BLaER1 treated with 17β-estradiol and CSF1 and Interleukin-3, amounts not matched to agents 10 nM and 100 nM (cell line): ENCODE results near the gene RITA1.

Experiments used
- H3K27ac ChIP-seq, 11 experiments: shearing (Covaris generic); formaldehyde crosslinking; 2 replicates each; pipeline ENCODE4 v1.8.1; 2022
- H3K27me3 ChIP-seq, 11 experiments: shearing (Covaris generic); formaldehyde crosslinking; 2 replicates each; pipeline ENCODE4 v1.8.1; 2022
- H3K36me3 ChIP-seq, 11 experiments: shearing (Covaris generic); formaldehyde crosslinking; 2 replicates each; pipeline ENCODE4 v1.8.1; 2022
- H3K4me1 ChIP-seq, 10 experiments: shearing (Covaris generic); formaldehyde crosslinking; 2 replicates each; pipeline ENCODE4 v1.8.1; 2022
- H3K4me2 ChIP-seq, 11 experiments: shearing (Covaris generic); formaldehyde crosslinking; 2 replicates each; pipeline ENCODE4 v1.8.1; 2022
- H3K4me3 ChIP-seq, 10 experiments: shearing (Covaris generic); formaldehyde crosslinking; 2 replicates each; pipeline ENCODE4 v1.8.1; 2022
- H3K9ac ChIP-seq, 11 experiments: shearing (Covaris generic); formaldehyde crosslinking; 2 replicates each; pipeline ENCODE4 v1.8.1; 2022
- H3K9me3 ChIP-seq, 11 experiments: shearing (Covaris generic); formaldehyde crosslinking; replicated peaks in 1 of 11; 2 replicates each; pipeline ENCODE4 v1.8.1; 2022
- H4K20me1 ChIP-seq, 11 experiments: shearing (Covaris generic); formaldehyde crosslinking; 2 replicates each; pipeline ENCODE4 v1.8.1; 2022
- Cebpa-rat ChIP-seq, 11 experiments: shearing (Covaris generic); IDR thresholded peaks; 2 replicates each; pipeline ENCODE4 v1.8.1; 2022

Gene RITA1

DNA sequence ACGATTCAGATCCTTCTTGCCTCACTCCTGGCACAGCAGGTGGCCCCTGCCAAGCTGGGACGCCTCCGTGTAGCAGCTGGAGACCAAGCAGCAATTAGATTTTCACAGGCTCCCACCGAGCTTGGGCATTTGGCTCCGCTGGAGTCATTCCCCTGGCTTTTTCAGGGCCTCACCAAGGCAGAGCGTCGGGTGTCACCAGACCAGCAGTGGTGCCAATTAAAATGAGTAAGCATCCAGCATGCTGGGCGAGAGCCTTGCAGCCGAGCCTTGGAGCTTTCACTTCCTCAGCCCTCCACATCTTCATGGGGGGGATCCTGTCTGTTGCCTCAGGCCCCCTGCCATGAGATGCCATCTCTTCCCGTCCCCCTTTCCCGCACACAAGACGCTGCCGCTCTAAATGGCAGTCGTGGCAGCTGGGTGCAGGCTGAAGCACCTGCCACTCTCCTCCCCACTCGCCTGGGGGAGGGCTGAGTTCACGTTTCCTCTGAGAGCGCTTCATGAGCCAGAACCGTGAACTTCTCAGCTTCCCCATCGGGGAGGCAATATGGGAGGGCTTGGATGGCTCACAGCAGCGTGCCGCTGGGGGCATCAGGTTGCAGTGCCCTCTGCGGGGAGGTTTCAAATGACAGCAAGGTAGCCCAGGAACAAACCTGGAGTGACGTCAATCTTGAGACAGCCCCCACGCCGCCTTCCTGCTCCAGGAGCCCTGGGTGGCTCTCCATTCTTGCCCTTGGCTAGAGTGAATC is 47.5 kb downstream of the RITA1 start:
- H3K36me3 ChIP-seq: peaks cover 0 to 82% (median 0%) of the 10 kb centered on the region in 11 experiments; a peak in 9 of 22 replicates
- no peak for TF ChIP-seq Cebpa-rat (IDR thresholded peaks at IDR 0.05)

DNA sequence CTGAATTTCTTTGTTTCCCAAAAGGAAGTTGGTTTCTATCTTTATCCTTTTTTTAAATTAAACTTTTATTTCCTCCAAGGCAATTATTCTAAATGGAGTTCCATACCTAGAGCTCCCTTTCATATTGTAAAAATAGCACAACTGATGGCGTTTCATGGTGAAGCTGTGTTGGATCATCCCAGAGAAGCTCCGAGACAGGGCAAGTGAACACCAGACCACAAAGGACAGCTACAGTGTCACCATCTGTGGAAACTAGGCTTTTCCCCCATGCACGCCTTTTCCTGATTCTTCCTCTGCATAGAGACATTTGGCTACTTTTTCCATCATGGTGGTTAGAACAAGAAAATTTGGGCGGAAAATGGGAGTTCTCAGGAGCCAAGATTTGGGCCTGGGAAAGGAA is 48.4 kb downstream of the RITA1 start:
- peak overlapping the region in 1 of 11 experiments; percentile 65; a peak in 1 of 22 replicates for H3K9ac ChIP-seq
- no peak for TF ChIP-seq Cebpa-rat (IDR thresholded peaks at IDR 0.05)
- H4K20me1 ChIP-seq: peaks cover 0 to 60% (median 0%) of the 10 kb centered on the region in 11 experiments; a peak in 7 of 22 replicates
- peak overlapping the region in 10 of 11 experiments; percentile 64 to 98 (median 80); a peak in 16 of 22 replicates for H3K4me2 ChIP-seq
- peaks cover 0 to 44% (median 28%) of the 10 kb centered on the region in 11 experiments; a peak in 12 of 22 replicates for H3K27me3 ChIP-seq
- H3K4me3 ChIP-seq: no peak overlapping the region
- H3K4me1 ChIP-seq: peaks cover 49 to 100% (median 65%) of the 10 kb centered on the region in 10 experiments
- peaks cover 0 to 7% (median 0%) of the 10 kb centered on the region in 11 experiments; a peak in 5 of 22 replicates for H3K9me3 ChIP-seq
- peaks cover 0 to 82% (median 0%) of the 10 kb centered on the region in 11 experiments; a peak in 9 of 22 replicates for H3K36me3 ChIP-seq
- H3K27ac ChIP-seq: peak overlapping the region in 3 of 11 experiments; percentile 57 to 81 (median 77); a peak in 4 of 22 replicates

More for the DNA sequence above, 47.5 kb downstream of the RITA1 start:
- peaks cover 39 to 100% (median 61%) of the 10 kb centered on the region in 10 experiments for H3K4me1 ChIP-seq
- peak overlapping the region; percentile 64 to 98 (median 78) for H3K4me2 ChIP-seq
- peak overlapping the region in 8 of 11 experiments; percentile 7 to 73 (median 66); a peak in 13 of 22 replicates for H3K9ac ChIP-seq
- peaks cover 0 to 51% (median 0%) of the 10 kb centered on the region in 11 experiments; a peak in 6 of 22 replicates for H4K20me1 ChIP-seq
- H3K4me3 ChIP-seq: peak overlapping the region in 4 of 10 experiments; percentile 17 to 45 (median 26); a peak in 5 of 20 replicates
- H3K27ac ChIP-seq: peak overlapping the region in 9 of 11 experiments; percentile 10 to 81 (median 77); a peak in 15 of 22 replicates
- peaks cover 0 to 7% (median 0%) of the 10 kb centered on the region in 11 experiments; a peak in 5 of 22 replicates for H3K9me3 ChIP-seq
- peaks cover 0 to 38% (median 19%) of the 10 kb centered on the region in 11 experiments; a peak in 12 of 22 replicates for H3K27me3 ChIP-seq

DNA sequence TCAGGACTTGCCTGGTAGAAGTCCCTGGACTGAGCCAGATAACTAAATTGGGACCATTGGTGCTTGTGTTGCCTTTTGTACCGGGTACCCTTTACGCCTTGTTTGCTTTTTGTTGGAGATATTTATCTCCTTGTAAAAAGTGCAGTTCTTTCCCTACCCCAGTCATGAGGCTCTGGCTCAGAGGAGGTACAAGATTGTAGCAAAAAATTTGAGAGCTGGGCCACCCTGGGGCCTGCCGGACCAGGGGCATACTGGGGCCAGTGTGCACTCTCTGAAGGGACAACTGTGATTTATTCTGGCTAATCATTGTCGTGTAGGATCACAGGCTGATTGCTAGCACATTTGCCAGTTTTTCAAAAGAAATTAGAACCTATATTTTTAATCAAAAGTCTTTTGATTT is 49.0 kb downstream of the RITA1 start:
- Histone ChIP-seq H3K4me3 (no peak overlapping the region), H4K20me1 (peaks cover 0 to 66% (median 0%) of the 10 kb centered on the region in 11 experiments; a peak in 7 of 22 replicates), H3K27ac (no peak overlapping the region), H3K27me3 (peaks cover 0 to 44% (median 30%) of the 10 kb centered on the region in 11 experiments; a peak in 12 of 22 replicates), H3K4me2 (peak overlapping the region in 3 of 11 experiments; percentile 89 to 98 (median 96); a peak in 5 of 22 replicates), H3K9ac (no peak overlapping the region), H3K36me3 (peaks cover 0 to 83% (median 0%) of the 10 kb centered on the region in 11 experiments; a peak in 9 of 22 replicates), H3K9me3 (peaks cover 0 to 7% (median 0%) of the 10 kb centered on the region in 11 experiments; a peak in 5 of 22 replicates), H3K4me1 (peaks cover 51 to 100% (median 65%) of the 10 kb centered on the region in 10 experiments)
- TF ChIP-seq Cebpa-rat (IDR thresholded peaks at IDR 0.05): no peak

DNA sequence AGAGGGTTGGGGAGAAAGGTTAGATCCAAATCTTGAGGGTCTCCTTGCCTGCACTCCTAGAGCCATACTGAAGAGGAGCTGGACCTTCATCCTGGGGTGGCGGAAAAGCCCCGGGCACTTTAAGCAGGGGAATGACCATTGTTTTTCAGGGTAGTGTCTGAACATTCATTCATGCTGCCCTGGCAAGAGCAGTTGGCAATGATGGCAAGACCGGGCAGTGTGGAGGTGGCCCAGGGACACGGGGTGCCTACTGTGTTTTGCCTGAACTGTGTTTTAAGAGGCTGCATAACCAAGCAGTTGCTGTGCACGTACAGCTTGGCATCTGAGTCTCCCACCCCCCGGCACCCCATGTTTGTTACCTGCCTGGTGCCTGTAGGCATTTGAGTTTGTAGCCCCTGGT is 50.5 kb downstream of the RITA1 start:
- Histone ChIP-seq H3K4me3 (no peak overlapping the region), H3K9ac (peak overlapping the region in 2 of 11 experiments; percentile 36 to 41; a peak in 3 of 22 replicates), H3K4me2 (peak overlapping the region in 4 of 11 experiments; percentile 75 to 98 (median 86); a peak in 6 of 22 replicates), H3K36me3 (peaks cover 0 to 84% (median 0%) of the 10 kb centered on the region in 11 experiments; a peak in 9 of 22 replicates), H3K9me3 (peaks cover 0 to 5% (median 0%) of the 10 kb centered on the region in 11 experiments; a peak in 5 of 22 replicates), H3K4me1 (peaks cover 55 to 100% (median 68%) of the 10 kb centered on the region in 10 experiments), H3K27ac (peak overlapping the region in 1 of 11 experiments; percentile 9; a peak in 1 of 22 replicates), H3K27me3 (peaks cover 0 to 53% (median 38%) of the 10 kb centered on the region in 11 experiments; a peak in 12 of 22 replicates), H4K20me1 (peaks cover 0 to 77% (median 4%) of the 10 kb centered on the region in 11 experiments; a peak in 11 of 22 replicates)
- TF ChIP-seq Cebpa-rat (IDR thresholded peaks at IDR 0.05): no peak

DNA sequence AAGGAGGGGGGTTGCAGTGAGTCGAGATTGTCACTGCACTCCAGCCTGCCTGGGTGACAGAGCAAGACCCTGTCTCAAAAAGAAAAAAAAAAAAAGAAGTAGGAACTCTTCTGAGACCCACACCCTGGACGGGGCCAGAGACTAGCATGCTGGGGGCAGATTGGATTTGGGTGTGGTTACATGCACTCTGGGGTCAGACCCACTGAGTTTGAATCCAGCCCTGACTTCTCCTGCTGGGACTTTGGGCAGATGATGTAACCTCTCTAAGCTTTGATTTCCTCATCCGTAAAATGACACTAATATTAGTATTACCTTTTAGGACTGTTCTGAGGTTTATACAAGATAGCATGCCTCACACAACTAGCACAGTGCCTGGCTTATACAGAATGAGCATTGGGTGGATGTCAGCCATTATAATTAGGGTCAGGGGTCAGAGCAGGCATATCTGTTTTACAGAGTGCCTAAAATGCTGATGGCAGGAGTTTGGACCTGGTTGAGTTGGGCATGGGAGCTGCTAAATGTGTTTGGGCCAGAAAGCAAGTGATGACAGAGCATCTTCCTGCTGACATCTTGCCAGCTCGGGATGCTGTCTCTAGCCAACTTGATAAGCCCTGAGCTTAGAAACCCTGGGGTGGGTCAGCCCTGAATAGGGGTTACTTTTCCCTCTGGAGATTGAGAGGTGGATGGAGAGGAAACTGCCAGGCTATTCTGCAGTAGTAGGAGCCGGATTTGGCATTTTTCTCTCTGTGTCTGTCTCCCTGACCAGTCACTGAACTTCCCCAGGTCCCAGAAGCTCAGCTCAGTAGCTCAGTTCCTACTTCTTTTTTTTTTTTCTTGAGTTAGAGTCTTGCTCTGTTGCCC is 51.2 kb downstream of the RITA1 start:
- H3K27me3 ChIP-seq: peaks cover 0 to 61% (median 39%) of the 10 kb centered on the region in 11 experiments; a peak in 12 of 22 replicates
- TF ChIP-seq Cebpa-rat (IDR thresholded peaks at IDR 0.05): no peak
- H3K4me2 ChIP-seq: peak overlapping the region in 10 of 11 experiments; percentile 63 to 98 (median 77); a peak in 17 of 22 replicates
- H3K9ac ChIP-seq: peak overlapping the region in 2 of 11 experiments; percentile 36 to 41; a peak in 3 of 22 replicates
- no peak overlapping the region for H3K4me3 ChIP-seq
- peaks cover 0 to 85% (median 9%) of the 10 kb centered on the region in 11 experiments; a peak in 11 of 22 replicates for H4K20me1 ChIP-seq
- H3K36me3 ChIP-seq: peaks cover 0 to 84% (median 0%) of the 10 kb centered on the region in 11 experiments; a peak in 6 of 22 replicates
- no peaks in the 10 kb centered on the region for H3K9me3 ChIP-seq
- peak overlapping the region in 2 of 11 experiments; percentile 12 to 56; a peak in 3 of 22 replicates for H3K27ac ChIP-seq
- H3K4me1 ChIP-seq: peaks cover 63 to 100% (median 75%) of the 10 kb centered on the region in 10 experiments

DNA sequence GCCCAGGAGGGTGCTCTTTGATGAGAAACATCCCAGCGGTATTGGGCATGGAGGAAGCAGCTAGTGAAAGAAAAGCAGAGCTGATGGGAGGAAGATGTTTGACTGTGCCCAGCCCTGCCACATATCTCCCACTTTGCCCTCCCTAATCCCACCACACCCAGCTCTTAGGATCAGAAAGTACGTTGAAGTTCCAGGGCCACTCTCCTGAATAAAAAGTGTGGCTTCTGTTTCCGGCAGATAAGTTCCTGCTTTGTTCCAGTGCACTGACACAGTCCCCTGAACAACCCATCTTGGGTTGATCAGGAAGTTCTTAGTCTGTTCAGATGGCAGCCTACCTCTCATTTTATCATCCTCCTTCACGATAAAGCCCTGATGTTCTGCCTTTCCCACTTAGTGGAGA is 52.2 kb downstream of the RITA1 start:
- peak overlapping the region in 1 of 11 experiments; percentile 31; a peak in 1 of 22 replicates for H3K9ac ChIP-seq
- peaks cover 59 to 100% (median 73%) of the 10 kb centered on the region in 10 experiments for H3K4me1 ChIP-seq
- peaks cover 0 to 60% (median 33%) of the 10 kb centered on the region in 11 experiments; a peak in 12 of 22 replicates for H3K27me3 ChIP-seq
- H3K9me3 ChIP-seq: no peaks in the 10 kb centered on the region
- peaks cover 0 to 84% (median 0%) of the 10 kb centered on the region in 11 experiments; a peak in 6 of 22 replicates for H3K36me3 ChIP-seq
- H3K27ac ChIP-seq: peak overlapping the region in 4 of 11 experiments; percentile 40 to 56 (median 46); a peak in 7 of 22 replicates
- H3K4me3 ChIP-seq: no peak overlapping the region
- no peak for TF ChIP-seq Cebpa-rat (IDR thresholded peaks at IDR 0.05)
- peak overlapping the region; percentile 58 to 98 (median 75) for H3K4me2 ChIP-seq
- H4K20me1 ChIP-seq: peaks cover 0 to 94% (median 9%) of the 10 kb centered on the region in 11 experiments; a peak in 11 of 22 replicates

DNA sequence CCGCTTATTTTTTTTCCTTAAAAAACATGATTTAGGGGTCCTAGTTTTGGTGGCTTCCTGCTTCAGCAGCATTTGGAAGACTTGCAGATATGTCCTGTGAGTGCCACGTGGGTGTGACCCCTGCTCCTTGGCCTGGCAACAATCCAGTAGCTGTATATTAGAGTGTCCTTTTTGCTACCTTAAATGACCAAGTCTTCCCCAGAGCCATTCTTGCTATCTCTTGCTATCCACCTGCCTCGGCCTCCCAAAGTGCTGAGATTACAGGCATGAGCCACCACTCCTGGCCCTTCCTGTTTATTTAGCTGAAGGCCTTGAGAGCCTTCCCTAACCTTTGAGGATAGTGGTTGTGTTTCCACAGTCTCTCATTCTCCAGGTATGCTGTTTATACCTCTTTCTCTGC is 52.8 kb downstream of the RITA1 start:
- peaks cover 0 to 58% (median 33%) of the 10 kb centered on the region in 11 experiments; a peak in 12 of 22 replicates for H3K27me3 ChIP-seq
- peaks cover 0 to 99% (median 9%) of the 10 kb centered on the region in 11 experiments; a peak in 11 of 22 replicates for H4K20me1 ChIP-seq
- TF ChIP-seq Cebpa-rat (IDR thresholded peaks at IDR 0.05): no peak
- peak overlapping the region in 1 of 11 experiments; percentile 56; a peak in 1 of 22 replicates for H3K27ac ChIP-seq
- H3K9ac ChIP-seq: no peak overlapping the region; a peak in 1 of 22 replicates
- H3K4me2 ChIP-seq: peak overlapping the region; percentile 58 to 98 (median 75)
- no peaks in the 10 kb centered on the region for H3K9me3 ChIP-seq
- H3K36me3 ChIP-seq: peaks cover 0 to 89% (median 0%) of the 10 kb centered on the region in 11 experiments; a peak in 6 of 22 replicates
- no peak overlapping the region for H3K4me3 ChIP-seq
- peaks cover 54 to 98% (median 67%) of the 10 kb centered on the region in 10 experiments for H3K4me1 ChIP-seq
